Measurements from ENCODE around the gene BDH2.

Gene BDH2

GRCh38 chr4:103079621-103080020 is 20.0 kb downstream of the BDH2 start:
- no peak for DNase-seq

- peak; percentile 18 for DNase-seq
Observed at GRCh38 chr4:103076747-103077347, 22.8 kb downstream of the BDH2 start, which contains the start of gene SLC9B2. Gene SLC9B2, minus strand, starts transcription at chr4:103076761. Its CDS starts 9,211 bp downstream, at chr4:103067550.

- peak; percentile 71 for DNase-seq
Observed at GRCh38 chr4:103075894-103076746, 23.5 kb downstream of the BDH2 start.

- no peak for DNase-seq
Observed at GRCh38 chr4:103075435-103075893, 24.2 kb downstream of the BDH2 start.

- DNase-seq, result no peak
Observed at GRCh38 chr4:103074744-103075434, 24.7 kb downstream of the BDH2 start.

GRCh38 chr4:103073792-103074438 is 25.7 kb downstream of the BDH2 start:
- DNase-seq, result no peak

- no peak for DNase-seq
Observed at GRCh38 chr4:103067841-103068547, 31.6 kb downstream of the BDH2 start.

- no peak for DNase-seq
Observed at GRCh38 chr4:103060453-103061148, 39.0 kb downstream of the BDH2 start.

- DNase-seq, result no peak
Observed at GRCh38 chr4:103054030-103054429, 45.6 kb downstream of the BDH2 start.

- DNase-seq, result no peak
Observed at GRCh38 chr4:103052779-103053178, 46.9 kb downstream of the BDH2 start.

- DNase-seq, result no peak
Observed at GRCh38 chr4:103052145-103052544, 47.5 kb downstream of the BDH2 start.

GRCh38 chr4:103050736-103051436 is 48.7 kb downstream of the BDH2 start:
- no peak for DNase-seq

GRCh38 chr4:103046416-103047290 is 53.0 kb downstream of the BDH2 start:
- DNase-seq, result peak; percentile 46

- no peak for DNase-seq
Observed at GRCh38 chr4:103044183-103044582, 55.5 kb downstream of the BDH2 start.

- DNase-seq, result no peak
Observed at GRCh38 chr4:103036169-103036568, 63.5 kb downstream of the BDH2 start.

GRCh38 chr4:103032574-103032973 is 67.1 kb downstream of the BDH2 start:
- no peak for DNase-seq

- DNase-seq, result no peak
Observed at GRCh38 chr4:103030791-103031190, 68.8 kb downstream of the BDH2 start.

GRCh38 chr4:103029300-103029699 is 70.3 kb downstream of the BDH2 start:
- DNase-seq, result no peak
